Dedifferentiated amniotic fluid mesenchymal stem cell (primary cell): ENCODE measurements around the gene TTC24.
"Not testable (repeated sequence)": the region's sequence is repeated elsewhere in the genome, so short reads cannot be mapped to it uniquely, and the experiment has no call there.

Experiments
- DNase-seq: peaks from one replicate; pipeline ENCODE4 v3.0.0-alpha.2; 2016; ENCODE audit errors: extremely low spot score

Gene TTC24

GRCh38 chr1:156586892-156587477, 7.5 kb downstream of the TTC24 start:
- DNase-seq = no peak

- DNase-seq = not testable (repeated sequence)
These were observed 8.4 kb downstream of the TTC24 start for GRCh38 chr1:156587927-156588326.

- DNase-seq = no peak
These were observed 10.0 kb downstream of the TTC24 start for GRCh38 chr1:156589546-156589945.

- no peak for DNase-seq
These were observed 11.0 kb downstream of the TTC24 start for GRCh38 chr1:156590326-156591180.

- no peak for DNase-seq
These were observed 11.6 kb downstream of the TTC24 start for GRCh38 chr1:156591181-156591431.

- DNase-seq = peak; percentile 36
These were observed 12.1 kb downstream of the TTC24 start, which contains the start of gene NAXE for GRCh38 chr1:156591432-156592157. Gene NAXE (plus strand): TSS chr1:156591776. CDS start chr1:156591805, 29 bp downstream.

- no peak for DNase-seq
These were observed 12.8 kb downstream of the TTC24 start for GRCh38 chr1:156592158-156592909.

GRCh38 chr1:156592910-156593660, 13.6 kb downstream of the TTC24 start:
- no peak for DNase-seq

- DNase-seq = no peak
These were observed 14.1 kb downstream of the TTC24 start for GRCh38 chr1:156593661-156593989.

GRCh38 chr1:156594190-156594589, 14.7 kb downstream of the TTC24 start:
- DNase-seq = no peak

- no peak for DNase-seq
These were observed 15.5 kb downstream of the TTC24 start for GRCh38 chr1:156595016-156595415.

GRCh38 chr1:156596426-156596825, 16.9 kb downstream of the TTC24 start:
- DNase-seq = no peak

- DNase-seq = no peak
These were observed 18.6 kb downstream of the TTC24 start for GRCh38 chr1:156598125-156598524.

GRCh38 chr1:156598731-156599432, 19.4 kb downstream of the TTC24 start:
- DNase-seq = no peak

- no peak for DNase-seq
These were observed 20.3 kb downstream of the TTC24 start for GRCh38 chr1:156599811-156600210.

GRCh38 chr1:156600733-156601121, 21.2 kb downstream of the TTC24 start:
- peak; percentile 17 for DNase-seq

GRCh38 chr1:156601122-156601830, 21.8 kb downstream of the TTC24 start, which contains the start of gene GPATCH4:
Gene GPATCH4 (minus strand): TSS chr1:156601479.
- DNase-seq = peak; percentile 96

- DNase-seq = no peak
These were observed 22.4 kb downstream of the TTC24 start for GRCh38 chr1:156601892-156602291.

- DNase-seq = peak; percentile 29
These were observed 23.1 kb downstream of the TTC24 start for GRCh38 chr1:156602557-156602993.

- not testable (repeated sequence) for DNase-seq
These were observed 27.8 kb downstream of the TTC24 start for GRCh38 chr1:156607344-156607743.
